ENCODE data around the gene SOX1.

Gene SOX1

DNA sequence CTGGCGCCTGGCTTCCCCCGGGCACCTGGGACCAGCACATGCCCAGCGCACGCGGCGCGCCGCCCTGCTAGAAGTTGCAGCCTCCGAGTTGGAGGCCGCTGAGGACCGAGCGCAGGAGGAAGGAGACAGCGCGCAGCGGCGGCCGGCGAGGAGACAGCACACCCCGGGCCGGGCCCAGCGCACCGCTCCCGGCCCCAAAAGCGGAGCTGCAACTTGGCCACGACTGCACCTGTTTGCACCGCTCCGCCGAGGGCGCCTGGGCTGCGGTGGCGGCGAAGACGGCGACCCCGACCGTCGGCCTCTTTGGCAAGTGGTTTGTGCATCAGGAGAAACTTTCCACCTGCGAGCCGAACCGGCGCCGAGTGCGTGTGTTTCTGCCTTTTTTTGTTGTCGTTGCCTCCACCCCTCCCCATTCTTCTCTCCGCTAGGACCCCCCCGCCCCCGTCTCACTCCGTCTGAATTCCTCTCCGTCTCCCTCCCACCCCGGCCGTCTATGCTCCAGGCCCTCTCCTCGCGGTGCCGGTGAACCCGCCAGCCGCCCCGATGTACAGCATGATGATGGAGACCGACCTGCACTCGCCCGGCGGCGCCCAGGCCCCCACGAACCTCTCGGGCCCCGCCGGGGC is at the start of gene SOX1:
Gene SOX1, plus strand, starts transcription at position 34 of the 626 bp plus-strand sequence. Its CDS starts 510 bp downstream, at position 544.
- no peak for TF ChIP-seq CTCF (IDR thresholded peaks at IDR 0.05; ENCODE audit: control insufficient read depth, insufficient read depth, low read depth, low read length, missing control alignments)
- DNase-seq (ENCODE audit: low read depth): no peak
- H3K4me3 ChIP-seq (ENCODE audit: control insufficient read depth, low read depth, low read length): no peak within 1 kb of the TSS

DNA sequence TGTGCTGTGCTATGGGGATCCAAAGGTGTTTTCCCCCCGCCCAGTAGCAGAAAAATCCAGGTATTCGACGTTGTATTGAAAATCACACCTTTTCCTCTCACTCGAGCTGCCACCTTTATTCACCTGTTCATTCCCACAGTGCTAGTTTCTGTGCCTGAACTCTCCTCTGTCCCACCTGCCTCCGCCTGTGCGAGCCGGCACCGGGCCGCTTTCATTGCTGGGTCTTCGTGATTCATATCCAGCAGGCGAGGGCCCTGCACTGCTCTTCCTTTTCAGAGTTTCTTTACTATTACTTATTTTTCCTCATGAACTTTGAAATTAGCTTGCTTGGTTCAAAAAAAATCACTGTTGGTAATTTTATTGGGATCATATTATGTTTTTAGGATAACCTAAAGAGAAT is 42.4 kb upstream of the SOX1 start:
- DNase-seq (ENCODE audit: low read depth): no peak
- no peak for TF ChIP-seq CTCF (IDR thresholded peaks at IDR 0.05; ENCODE audit: control insufficient read depth, insufficient read depth, low read depth, low read length, missing control alignments)
- H3K4me3 ChIP-seq (ENCODE audit: control insufficient read depth, low read depth, low read length): no peak overlapping the region

DNA sequence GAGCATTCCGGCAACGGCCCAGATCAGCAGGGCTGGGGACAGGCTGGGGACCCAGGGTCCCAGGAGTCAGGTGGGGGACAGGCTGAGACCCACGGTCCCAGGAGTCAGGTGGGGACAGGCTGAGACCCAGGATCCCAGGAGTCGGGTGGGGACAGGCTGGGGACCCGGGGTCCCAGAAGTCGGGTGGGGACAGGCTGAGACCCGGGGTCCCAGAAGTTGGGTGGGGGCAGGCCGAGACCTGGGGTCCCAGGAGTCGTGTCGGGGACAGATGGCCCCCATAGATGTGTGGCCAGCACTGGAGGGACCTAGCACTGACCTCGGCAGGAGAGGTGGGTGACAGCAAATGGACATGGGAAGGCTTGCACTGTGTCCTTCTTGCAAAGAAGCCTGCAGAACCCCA is 39.7 kb upstream of the SOX1 start:
- no peak for TF ChIP-seq CTCF (IDR thresholded peaks at IDR 0.05; ENCODE audit: control insufficient read depth, insufficient read depth, low read depth, low read length, missing control alignments)
- no peak overlapping the region for H3K4me3 ChIP-seq (ENCODE audit: control insufficient read depth, low read depth, low read length)
- no peak for DNase-seq (ENCODE audit: low read depth)

GRCh38 chr13:112028481-112028880 is 38.5 kb upstream of the SOX1 start:
- no peak for TF ChIP-seq CTCF (IDR thresholded peaks at IDR 0.05; ENCODE audit: control insufficient read depth, insufficient read depth, low read depth, low read length, missing control alignments)
- DNase-seq (ENCODE audit: low read depth): no peak
- no peak overlapping the region for H3K4me3 ChIP-seq (ENCODE audit: control insufficient read depth, low read depth, low read length)

DNA sequence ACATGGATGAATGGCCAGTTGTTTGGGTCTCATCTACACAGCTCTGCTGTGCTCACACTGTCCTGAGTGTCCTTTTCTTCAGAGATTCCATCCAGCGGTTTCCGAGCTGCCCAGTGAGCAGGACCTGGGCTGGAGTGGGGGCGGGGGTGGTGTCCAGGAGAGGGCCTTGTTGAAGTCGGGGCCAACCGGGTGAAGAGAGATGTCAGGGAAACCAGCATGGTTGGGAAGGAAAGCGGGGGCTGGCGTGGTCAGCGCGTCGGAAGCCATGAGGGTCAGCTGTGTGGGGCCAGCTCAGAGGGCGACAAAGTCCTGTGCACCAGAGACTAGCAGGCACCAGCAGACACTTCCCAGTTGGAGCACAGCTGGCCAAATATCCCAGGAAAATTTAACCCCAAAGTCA is 37.8 kb upstream of the SOX1 start:
- no peak for TF ChIP-seq CTCF (IDR thresholded peaks at IDR 0.05; ENCODE audit: control insufficient read depth, insufficient read depth, low read depth, low read length, missing control alignments)
- DNase-seq (ENCODE audit: low read depth): no peak
- no peak overlapping the region for H3K4me3 ChIP-seq (ENCODE audit: control insufficient read depth, low read depth, low read length)

GRCh38 chr13:112032186-112032993 is 34.6 kb upstream of the SOX1 start:
- DNase-seq (ENCODE audit: low read depth): no peak
- H3K4me3 ChIP-seq (ENCODE audit: control insufficient read depth, low read depth, low read length): no peak overlapping the region
- TF ChIP-seq CTCF (IDR thresholded peaks at IDR 0.05; ENCODE audit: control insufficient read depth, insufficient read depth, low read depth, low read length, missing control alignments): no peak
